Endodermal cell (in vitro differentiated cells): ENCODE results near the gene C1orf21. TPM values are rescaled to one million over a fixed set of nuclear protein-coding genes. Genes with fewer than 3 reads are reported as not detected.

Experiments
- DNase-seq: peaks from one replicate; pipeline ENCODE4 v3.0.0-alpha.2; 2017
- H3K27ac ChIP-seq: 2 replicates; pipeline ENCODE4 v1.5.1; 2013; ENCODE audit warnings: mild to moderate bottlenecking, low read depth, low read length, moderate library complexity
- H3K27me3 ChIP-seq: 2 replicates; pipeline ENCODE4 v1.6.1; 2013; ENCODE audit warnings: mild to moderate bottlenecking, low read length, moderate library complexity; ENCODE audit not compliant: insufficient read depth, control insufficient read depth, poor library complexity, severe bottlenecking
- H3K36me3 ChIP-seq: 2 replicates; pipeline ENCODE4 v1.7.0; 2013; ENCODE audit warnings: mild to moderate bottlenecking, low read length, moderate library complexity; ENCODE audit not compliant: control insufficient read depth, insufficient read depth
- H3K4me1 ChIP-seq: one replicate; pipeline ENCODE4 v1.7.0; 2013; ENCODE audit warnings: low read length; ENCODE audit not compliant: control insufficient read depth, insufficient read depth
- H3K4me3 ChIP-seq: 2 replicates; pipeline ENCODE4 v1.5.1; 2013; ENCODE audit warnings: mild to moderate bottlenecking, low read length, moderate library complexity
- H3K9ac ChIP-seq: 2 replicates; pipeline ENCODE4 v1.6.1; 2013; ENCODE audit warnings: mild to moderate bottlenecking, low read length, moderate library complexity; ENCODE audit not compliant: poor library complexity, severe bottlenecking; ENCODE audit errors: extremely low read depth
- H3K9me3 ChIP-seq: 2 replicates; pipeline ENCODE4 v1.6.1; 2013; ENCODE audit warnings: mild to moderate bottlenecking, low read length, moderate library complexity; ENCODE audit not compliant: control insufficient read depth
- H3K27ac Mint-ChIP-seq: 2 replicates; pipeline ENCODE4 v1.8.0; 2020; ENCODE audit warnings: mixed read lengths
- H3K27me3 Mint-ChIP-seq: 2 replicates; pipeline ENCODE4 v1.8.0; 2021; ENCODE audit warnings: mild to moderate bottlenecking, mixed read lengths; ENCODE audit not compliant: insufficient read depth
- H3K36me3 Mint-ChIP-seq: 2 replicates; pipeline ENCODE4 v1.8.0; 2020; ENCODE audit warnings: low read depth, mixed read lengths
- H3K4me1 Mint-ChIP-seq: 2 replicates; pipeline ENCODE4 v1.8.0; 2020; ENCODE audit warnings: mixed read lengths
- H3K4me3 Mint-ChIP-seq: 2 replicates; pipeline ENCODE4 v1.8.0; 2020; ENCODE audit warnings: mild to moderate bottlenecking, moderate library complexity, mixed read lengths
- H3K9me3 Mint-ChIP-seq: 2 replicates; pipeline ENCODE4 v1.8.0; 2020; ENCODE audit warnings: mild to moderate bottlenecking, mixed read lengths
- CTCF ChIP-seq: fragments of 200-600 bp; sonication (generic); conservative IDR thresholded peaks from 2 replicates; pipeline ENCODE4 v1.5.0; 2021; ENCODE audit warnings: antibody characterized with exemption, mild to moderate bottlenecking
- WGBS, 2 experiments: methylation state at CpG; one replicate each; pipeline versions ENCODE4 v1.1.5 to v1.1.7; 2013; ENCODE audit warnings: missing lambda C conversion rate in 2 of 2, mixed read lengths in 1 of 2; ENCODE audit not compliant: insufficient coverage in 1 of 2, insufficient read length in 1 of 2; 5-methylcytosine and 5-hydroxymethylcytosine counted together
- total RNA-seq, 2 donors: library from RNA; stranded (reverse); fragmentation: NEBNext Ultra II Directional in 1 of 2; extraction: Animal tissue kit (Norgen Biotek cat#: 25700) in 1 of 2; gene quantifications; 2 replicates in 1 of 2; 3 replicates in 1 of 2; pipeline ENCODE4 v1.2.1, GENCODE V29; 2021

The C1orf21 gene
- total RNA-seq, 2 donors from 2014 or later, result 9.1 to 10.2 TPM

GRCh38 chr1:184624626-184625025 lies 237.8 kb downstream of the C1orf21 start:
- H3K27me3 Mint-ChIP-seq, result peaks cover 3% of the 10 kb centered on the region
- Histone ChIP-seq H3K4me1 (no peaks in the 10 kb centered on the region), H3K4me3 (no peak overlapping the region), H3K9me3 (no peaks in the 10 kb centered on the region), H3K27ac (no peak overlapping the region), H3K27me3 (no peaks in the 10 kb centered on the region), H3K36me3 (peaks cover 5% of the 10 kb centered on the region), H3K9ac (no peak overlapping the region)
- H3K4me3 Mint-ChIP-seq, result no peak overlapping the region
- H3K4me1 Mint-ChIP-seq, result peaks cover 5% of the 10 kb centered on the region
- H3K9me3 Mint-ChIP-seq, result no peaks in the 10 kb centered on the region
- 91 to 100% methylated on average over 4 to 5 of the region's 5 CpGs for WGBS, 2 experiments
- H3K27ac Mint-ChIP-seq, result no peak overlapping the region
- DNase-seq, result no peak
- no peak for TF ChIP-seq CTCF
- no peaks in the 10 kb centered on the region for H3K36me3 Mint-ChIP-seq

GRCh38 chr1:184625271-184625670 lies 238.4 kb downstream of the C1orf21 start:
- Histone ChIP-seq H3K9ac (no peak overlapping the region), H3K4me1 (no peaks in the 10 kb centered on the region), H3K36me3 (peaks cover 4% of the 10 kb centered on the region), H3K4me3 (no peak overlapping the region), H3K9me3 (no peaks in the 10 kb centered on the region), H3K27ac (no peak overlapping the region), H3K27me3 (no peaks in the 10 kb centered on the region)
- Mint-ChIP-seq H3K4me1 (peaks cover 9% of the 10 kb centered on the region), H3K9me3 (no peaks in the 10 kb centered on the region), H3K36me3 (no peaks in the 10 kb centered on the region), H3K27ac (no peak overlapping the region), H3K27me3 (peaks cover 5% of the 10 kb centered on the region), H3K4me3 (no peak overlapping the region)
- DNase-seq, result no peak
- WGBS, 2 experiments, result 96 to 100% methylated on average over 4 of the region's 4 CpGs
- no peak for TF ChIP-seq CTCF

DNA sequence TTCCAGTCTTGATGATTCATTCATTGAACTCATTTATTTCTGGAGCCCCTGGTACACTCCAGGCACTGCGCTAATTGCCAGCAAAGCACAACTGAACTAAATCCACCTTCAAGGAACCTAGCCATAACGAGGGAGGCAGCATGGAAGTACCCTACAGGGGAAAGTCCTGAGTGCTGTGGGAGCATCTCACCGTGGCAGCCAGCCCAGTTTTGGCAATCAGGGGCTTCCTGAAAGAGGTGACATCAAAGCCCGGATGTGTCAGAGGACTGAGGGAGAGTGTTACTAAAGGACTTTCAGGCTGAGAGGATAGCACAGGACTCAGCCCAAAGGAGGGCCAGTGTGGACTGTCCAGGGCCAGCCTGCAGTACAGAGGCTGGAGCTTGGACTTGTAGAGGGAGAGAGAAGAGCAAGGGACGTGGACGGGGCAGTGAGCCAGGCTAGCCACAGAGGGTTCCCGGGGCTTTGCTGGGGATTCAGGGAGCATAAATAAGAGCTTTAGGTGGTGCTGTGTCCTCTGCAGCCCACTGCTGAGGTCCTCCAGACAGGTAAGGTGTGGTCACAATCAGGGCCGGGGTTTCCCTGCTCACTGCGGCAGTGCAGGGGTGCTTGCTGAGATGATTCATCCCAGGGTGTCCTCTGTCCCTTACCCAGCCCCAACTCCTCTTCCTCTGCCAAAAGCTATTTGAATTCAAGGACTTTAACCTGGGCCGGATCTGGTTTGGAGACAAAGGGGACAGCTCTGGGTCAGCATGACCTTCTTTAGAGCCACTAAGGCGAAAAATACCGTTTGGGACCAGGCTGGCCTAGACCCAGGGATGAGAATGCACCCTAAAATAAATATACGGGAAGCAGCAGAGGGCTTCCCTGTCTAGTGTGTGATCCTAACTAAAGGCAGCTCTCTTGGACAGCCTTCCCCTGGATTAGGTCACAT lies 239.5 kb downstream of the C1orf21 start:
- Mint-ChIP-seq H3K27ac (no peak overlapping the region), H3K36me3 (no peaks in the 10 kb centered on the region), H3K4me1 (peaks cover 9% of the 10 kb centered on the region), H3K27me3 (peaks cover 5% of the 10 kb centered on the region), H3K4me3 (no peak overlapping the region), H3K9me3 (no peaks in the 10 kb centered on the region)
- H3K4me3 ChIP-seq, result no peak overlapping the region
- WGBS, 2 experiments, result 92 to 96% methylated on average over 12 to 13 of the region's 13 CpGs
- no peak overlapping the region for H3K27ac ChIP-seq
- H3K9me3 ChIP-seq, result no peaks in the 10 kb centered on the region
- peaks cover 3% of the 10 kb centered on the region for H3K36me3 ChIP-seq
- no peaks in the 10 kb centered on the region for H3K4me1 ChIP-seq
- H3K27me3 ChIP-seq, result no peaks in the 10 kb centered on the region
- DNase-seq, result no peak
- no peak for TF ChIP-seq CTCF
- no peak overlapping the region for H3K9ac ChIP-seq
